HG02885 (cell line): ENCODE data around the gene CLSTN2.

Source experiments
- ATAC-seq: cut with Tn5 transposase; IDR thresholded peaks from one replicate; pipeline ENCODE4 v1.9.1; 2021; ENCODE audit warnings: mild to moderate bottlenecking; ENCODE audit not compliant: unreplicated experiment, poor library complexity

CLSTN2 gene

GRCh38 chr3:140088058-140088457 is 153.1 kb downstream of the CLSTN2 start:
- ATAC-seq, result no peak

GRCh38 chr3:140088513-140088912 is 153.5 kb downstream of the CLSTN2 start:
- ATAC-seq, result no peak

DNA sequence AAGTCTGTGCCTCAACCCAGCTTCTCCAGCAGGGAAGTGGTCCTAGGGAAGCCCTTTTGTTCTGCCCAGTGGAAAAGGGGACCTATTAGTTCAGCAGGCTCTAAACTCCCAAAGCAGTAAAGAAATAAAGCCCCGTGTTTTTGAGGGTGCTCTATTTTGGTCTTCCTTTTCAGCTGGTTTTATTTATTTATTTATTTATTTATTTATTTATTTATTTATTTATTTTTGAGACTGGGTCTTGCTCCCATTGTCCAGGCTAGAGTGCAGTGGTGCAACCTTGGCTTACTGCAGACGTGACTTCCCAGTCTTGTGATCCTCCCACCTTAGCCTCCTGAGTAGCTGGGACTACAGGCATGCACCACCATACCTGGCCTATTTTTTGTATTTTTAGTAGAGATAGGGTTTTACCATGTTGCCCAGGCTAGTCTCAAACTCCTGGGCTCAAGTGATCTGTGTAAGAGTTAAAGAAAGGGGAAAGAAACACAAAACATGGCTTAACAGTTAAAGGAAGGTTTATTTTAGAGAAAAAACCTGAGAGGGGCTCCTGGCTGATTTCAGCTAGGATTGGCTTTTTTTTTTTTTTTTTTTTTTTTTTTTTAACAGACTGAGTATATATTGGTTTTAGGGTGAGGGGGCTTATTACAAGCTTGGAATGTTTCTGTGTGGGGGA is 154.6 kb downstream of the CLSTN2 start:
- no peak for ATAC-seq

- ATAC-seq, result no peak
Measured at GRCh38 chr3:140091143-140091542, 156.2 kb downstream of the CLSTN2 start.

GRCh38 chr3:140092848-140093536 is 158.0 kb downstream of the CLSTN2 start:
- no peak for ATAC-seq

DNA sequence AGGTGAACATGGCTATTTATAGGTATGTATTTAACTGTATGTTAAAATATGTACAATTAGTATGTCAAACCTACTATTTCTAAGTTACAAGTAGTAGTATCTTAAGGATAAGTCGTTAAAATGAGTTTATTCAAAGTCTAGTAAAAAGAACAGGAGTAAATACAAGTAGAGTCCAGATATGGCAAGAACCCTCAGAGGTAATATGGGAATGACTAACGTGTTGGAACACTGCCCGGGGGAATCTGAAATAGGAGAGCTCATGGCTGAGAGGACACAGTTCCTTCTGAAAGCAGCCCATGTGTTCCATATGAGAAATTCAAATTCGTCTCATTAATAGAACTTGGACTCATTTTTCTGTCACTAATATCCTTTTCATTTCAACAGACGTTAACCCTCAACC is 158.8 kb downstream of the CLSTN2 start:
- no peak for ATAC-seq

DNA sequence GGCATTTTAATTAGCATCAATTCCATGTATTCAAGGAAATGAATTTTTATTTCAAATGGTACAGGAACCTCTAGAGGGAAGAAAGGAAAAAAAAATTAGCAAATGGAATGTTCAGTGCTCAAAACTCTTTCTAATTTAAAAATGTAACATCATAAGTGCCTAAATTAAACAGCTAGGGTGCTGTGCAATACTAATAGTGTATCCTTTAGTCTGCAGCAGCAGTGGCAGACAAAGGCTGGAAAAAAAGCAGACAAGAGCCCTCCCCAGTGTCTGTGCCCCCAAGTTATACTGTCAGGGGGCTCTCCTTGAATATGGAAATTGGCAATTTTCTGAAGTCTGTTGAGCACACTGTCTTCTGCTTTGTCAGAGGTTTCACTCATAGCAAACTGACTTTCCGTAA is 159.5 kb downstream of the CLSTN2 start:
- no peak for ATAC-seq

GRCh38 chr3:140096037-140096436 is 161.1 kb downstream of the CLSTN2 start:
- no peak for ATAC-seq

GRCh38 chr3:140097874-140098635 is 163.1 kb downstream of the CLSTN2 start:
- no peak for ATAC-seq

DNA sequence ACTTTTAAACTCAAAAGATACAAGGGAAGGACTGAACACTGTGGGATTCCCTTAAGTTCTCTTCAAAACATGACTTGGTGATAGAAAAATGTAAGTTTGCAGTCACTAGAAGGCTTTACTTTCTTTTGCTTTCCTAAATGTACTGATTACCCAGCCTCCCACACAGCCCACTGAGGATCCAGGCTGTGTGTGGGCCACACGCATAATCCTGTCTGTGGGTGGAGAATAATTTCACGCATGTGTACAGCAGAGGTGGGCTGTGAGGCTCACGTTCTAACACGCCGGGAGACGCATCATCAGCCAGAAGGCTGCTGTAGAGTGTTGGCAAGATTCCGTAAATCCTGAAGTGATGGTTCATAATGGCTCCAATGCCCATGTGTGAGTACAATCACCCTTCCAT is 165.5 kb downstream of the CLSTN2 start:
- no peak for ATAC-seq

DNA sequence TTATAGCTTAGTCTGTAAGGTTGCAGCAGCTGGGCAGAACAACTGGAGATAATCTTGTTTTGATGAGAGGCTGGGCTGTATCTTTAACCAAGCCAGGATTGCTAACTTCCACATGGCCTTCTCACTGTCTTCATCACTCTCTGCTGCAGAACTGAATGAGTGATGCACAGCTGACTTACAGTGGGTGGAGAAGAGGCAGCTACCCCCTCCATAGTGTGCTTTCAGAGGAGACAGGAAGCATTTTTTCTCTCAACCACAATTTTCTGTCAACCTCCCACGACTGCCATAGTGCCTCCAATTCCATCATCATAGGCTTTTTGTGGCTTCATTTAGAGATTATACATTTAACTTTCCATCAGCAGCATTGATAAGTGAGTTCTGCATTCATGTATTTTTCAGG is 168.2 kb downstream of the CLSTN2 start:
- no peak for ATAC-seq

DNA sequence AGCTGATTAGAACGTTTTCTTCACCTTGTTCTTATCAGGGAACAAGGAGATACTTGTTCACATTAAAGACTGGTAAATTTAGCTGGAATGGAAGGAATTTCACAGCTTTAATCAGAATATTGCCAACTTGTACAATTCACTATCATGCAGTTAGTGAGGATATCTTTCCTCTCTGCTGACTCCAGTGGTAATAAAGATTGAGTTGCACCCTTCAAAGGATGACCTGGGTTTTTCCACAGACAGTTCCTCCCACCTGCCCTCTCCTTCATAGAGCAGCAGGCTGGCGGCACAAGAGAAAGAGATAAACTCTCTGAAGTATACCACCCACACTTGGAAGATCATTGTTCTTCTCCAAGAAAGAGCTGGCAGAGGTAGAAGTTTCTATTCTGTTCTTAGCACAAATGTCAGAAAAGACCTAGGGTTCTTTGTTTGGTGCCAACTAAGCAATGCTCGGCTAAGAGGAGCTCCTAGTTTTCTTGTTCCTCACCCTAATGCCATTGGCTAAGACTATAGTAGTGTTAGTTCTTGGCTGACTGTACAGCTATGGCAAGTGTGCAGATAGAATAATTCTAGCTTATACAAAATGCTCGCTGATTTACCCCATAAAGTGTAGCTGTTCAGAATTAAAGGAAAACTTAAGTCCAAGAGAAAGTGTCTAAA is 169.1 kb downstream of the CLSTN2 start:
- ATAC-seq, result no peak

DNA sequence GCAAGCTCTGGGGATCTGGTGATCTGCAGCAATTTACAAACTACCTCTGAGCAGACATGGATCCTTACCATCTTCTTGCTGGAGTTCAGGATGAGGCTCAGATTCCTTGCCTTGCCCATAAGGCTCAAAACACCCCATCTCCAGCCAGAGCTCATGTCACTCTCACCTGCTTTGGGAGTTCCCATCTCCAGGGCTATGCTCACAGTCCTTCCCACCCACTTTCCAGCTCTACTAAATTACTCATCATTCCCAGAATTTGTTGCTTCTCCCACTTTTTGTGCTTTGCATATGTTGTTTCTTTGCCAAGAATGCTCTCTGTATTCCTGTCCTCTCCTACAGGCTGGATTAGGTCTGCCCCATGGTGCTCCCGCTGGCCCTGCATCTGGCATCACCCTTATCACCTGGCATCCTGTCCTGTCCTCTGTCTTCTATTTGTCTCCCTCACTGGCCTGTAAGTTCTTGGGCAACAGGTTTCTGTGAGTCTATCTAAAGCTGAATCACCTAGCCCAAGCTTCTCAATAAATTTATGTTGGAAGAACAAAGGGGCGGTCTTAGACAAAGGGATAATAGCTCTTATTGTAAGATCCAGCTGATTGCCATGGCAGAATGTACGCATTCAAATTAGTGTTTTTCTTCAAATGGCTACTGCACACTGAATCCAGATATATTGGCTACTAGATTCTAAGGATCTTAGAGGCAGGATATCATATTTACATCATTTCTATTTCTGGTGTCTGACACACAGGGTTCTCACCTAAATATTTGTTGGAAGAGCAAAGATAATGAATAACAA is 179.2 kb downstream of the CLSTN2 start:
- no peak for ATAC-seq

DNA sequence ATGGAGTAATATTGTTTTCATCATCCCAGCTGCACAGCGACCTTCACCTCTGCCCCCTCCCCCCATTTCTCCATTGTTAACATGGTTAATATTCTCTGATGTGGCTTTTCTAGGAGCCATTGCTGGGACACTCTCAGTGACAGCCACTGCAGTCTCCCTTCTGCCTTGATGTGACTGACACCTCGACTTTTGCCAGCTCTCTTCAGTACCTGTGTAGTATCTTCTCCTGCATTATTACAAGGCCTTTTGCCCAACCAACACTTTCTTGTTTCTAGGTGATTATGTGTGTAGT is 179.8 kb downstream of the CLSTN2 start:
- no peak for ATAC-seq

DNA sequence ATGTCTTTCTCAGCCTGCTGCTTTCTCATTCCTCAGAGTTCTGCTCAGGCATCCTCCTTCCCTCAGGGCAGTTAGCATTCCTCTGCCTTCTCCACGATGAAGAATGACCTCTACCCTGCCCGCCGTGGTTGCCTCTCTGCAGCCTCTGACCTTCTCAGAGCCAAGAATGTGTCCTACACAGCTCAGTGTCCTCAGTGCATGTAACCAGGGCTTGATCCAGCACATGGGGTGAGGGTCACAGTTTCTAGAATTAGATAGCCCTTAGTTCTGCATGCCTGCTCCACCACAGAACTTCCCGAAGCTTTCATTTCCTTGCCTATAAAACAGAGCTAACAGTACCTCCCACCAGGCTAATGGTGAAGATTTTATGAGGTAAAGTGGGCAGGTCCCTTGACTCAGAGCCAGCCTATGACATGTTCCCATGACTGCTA is 182.1 kb downstream of the CLSTN2 start:
- ATAC-seq, result no peak

- ATAC-seq, result no peak
Measured at GRCh38 chr3:140122183-140122582, 187.2 kb downstream of the CLSTN2 start.

DNA sequence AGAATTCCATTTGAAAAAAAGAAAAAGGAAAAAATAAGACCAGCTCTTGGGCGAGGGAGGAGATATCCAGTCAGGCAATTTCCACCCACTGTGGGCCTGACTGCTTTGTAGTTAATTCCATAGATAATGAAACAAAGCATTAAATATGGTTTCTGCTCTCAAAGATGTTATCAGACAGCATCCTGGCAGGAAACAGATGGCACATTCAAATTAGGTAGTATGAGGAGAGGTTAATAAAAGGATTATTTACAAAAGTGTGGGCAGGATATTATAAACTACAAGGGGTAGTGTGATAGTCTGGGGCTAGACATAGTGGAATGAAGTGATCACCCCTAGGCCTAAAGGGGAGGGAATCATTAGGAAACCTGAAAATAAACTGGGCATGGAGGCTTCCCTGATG is 193.2 kb downstream of the CLSTN2 start:
- ATAC-seq, result peak; percentile 11

GRCh38 chr3:140128631-140129030 is 193.6 kb downstream of the CLSTN2 start:
- ATAC-seq, result peak; percentile 78

GRCh38 chr3:140129768-140130284 is 194.8 kb downstream of the CLSTN2 start:
- no peak for ATAC-seq

DNA sequence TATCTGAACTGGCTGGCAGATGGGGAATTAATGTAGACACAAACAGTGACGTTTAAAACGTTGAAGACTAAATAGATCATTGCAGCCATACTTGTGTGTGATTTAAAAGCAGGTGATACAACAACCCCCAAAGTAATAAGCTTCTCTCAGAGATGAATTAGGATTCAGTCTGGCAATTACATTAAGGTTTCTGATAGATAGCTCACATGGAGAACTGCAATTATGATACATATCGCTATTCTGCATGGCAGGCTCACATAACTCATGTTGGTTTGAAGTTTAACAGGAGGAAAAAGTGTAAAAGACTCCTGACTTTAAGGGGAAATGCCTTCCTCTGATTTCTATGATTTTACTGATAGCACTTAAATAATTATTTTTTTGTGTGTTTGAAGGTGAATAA is 196.9 kb downstream of the CLSTN2 start:
- no peak for ATAC-seq
